ENCODE results near the gene NDUFS7.

GRCh38 chr19:1401889-1402217 is 18.1 kb downstream of the NDUFS7 start:
- TF ChIP-seq, protein P1, sequence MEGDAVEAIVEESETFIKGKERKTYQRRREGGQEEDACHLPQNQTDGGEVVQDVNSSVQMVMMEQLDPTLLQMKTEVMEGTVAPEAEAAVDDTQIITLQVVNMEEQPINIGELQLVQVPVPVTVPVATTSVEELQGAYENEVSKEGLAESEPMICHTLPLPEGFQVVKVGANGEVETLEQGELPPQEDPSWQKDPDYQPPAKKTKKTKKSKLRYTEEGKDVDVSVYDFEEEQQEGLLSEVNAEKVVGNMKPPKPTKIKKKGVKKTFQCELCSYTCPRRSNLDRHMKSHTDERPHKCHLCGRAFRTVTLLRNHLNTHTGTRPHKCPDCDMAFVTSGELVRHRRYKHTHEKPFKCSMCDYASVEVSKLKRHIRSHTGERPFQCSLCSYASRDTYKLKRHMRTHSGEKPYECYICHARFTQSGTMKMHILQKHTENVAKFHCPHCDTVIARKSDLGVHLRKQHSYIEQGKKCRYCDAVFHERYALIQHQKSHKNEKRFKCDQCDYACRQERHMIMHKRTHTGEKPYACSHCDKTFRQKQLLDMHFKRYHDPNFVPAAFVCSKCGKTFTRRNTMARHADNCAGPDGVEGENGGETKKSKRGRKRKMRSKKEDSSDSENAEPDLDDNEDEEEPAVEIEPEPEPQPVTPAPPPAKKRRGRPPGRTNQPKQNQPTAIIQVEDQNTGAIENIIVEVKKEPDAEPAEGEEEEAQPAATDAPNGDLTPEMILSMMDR (IDR thresholded peaks at IDR 0.05): no peak
- TF ChIP-seq POLR2A (IDR thresholded peaks at IDR 0.05): no peak
